Sigmoid colon (tissue), 7 donors: ENCODE data around the gene KIF5C. TPM values are rescaled to one million over a fixed set of nuclear protein-coding genes. Genes with fewer than 3 reads are reported as not detected.

Source experiments
- DNase-seq: peaks from one replicate; pipeline ENCODE4 v3.0.0-alpha.2; 2019
- H3K27ac ChIP-seq, 4 donors: fragments of 200-600 bp; sonication (generic); one replicate each; pipeline ENCODE4 v1.5.1; 2016 to 2019; ENCODE audit warnings: mild to moderate bottlenecking in 1 of 4
- H3K27me3 ChIP-seq, 3 donors: fragments of 200-600 bp; sonication (generic); one replicate each; pipeline ENCODE4 v1.5.1; 2019; ENCODE audit warnings: mild to moderate bottlenecking in 1 of 3
- H3K36me3 ChIP-seq, 4 donors: fragments of 200-600 bp; sonication (generic); one replicate each; pipeline ENCODE4 v1.5.1; 2016 to 2019
- H3K4me1 ChIP-seq, 4 donors: fragments of 200-600 bp; sonication (generic); one replicate each; pipeline ENCODE4 v1.5.1; 2017 to 2019
- H3K4me3 ChIP-seq, 4 donors: fragments of 200-600 bp; sonication (generic); one replicate each; pipeline ENCODE4 v1.5.1; 2017 to 2019; ENCODE audit warnings: mild to moderate bottlenecking in 2 of 4, moderate library complexity in 1 of 4
- H3K9me3 ChIP-seq, 4 donors: fragments of 200-600 bp in 3 of 4; sonication (generic) in 3 of 4; one replicate each; pipeline versions ENCODE4 v1.5.1 to v1.6.1; 2013 to 2019
- EP300 ChIP-seq, 4 donors: sonication (generic); formaldehyde crosslinking; IDR thresholded peaks; one replicate each; pipeline ENCODE4 v1.6.1; 2017; ENCODE audit warnings: antibody characterized with exemption in 4 of 4
- POLR2A ChIP-seq, 2 donors: fragments of 450-650 bp; IDR thresholded peaks; one replicate each; pipeline ENCODE4 v1.6.1; 2016; ENCODE audit warnings: antibody characterized with exemption in 2 of 2, mild to moderate bottlenecking in 2 of 2, moderate library complexity in 2 of 2
- POLR2AphosphoS5 ChIP-seq, 4 donors: sonication (generic); formaldehyde crosslinking; IDR thresholded peaks; one replicate each; pipeline ENCODE4 v1.6.1; 2017; ENCODE audit warnings: antibody characterized with exemption in 4 of 4
- WGBS, 2 donors: extraction: QIAGEN DNeasy Blood & Tissue Kit; methylation state at CpG; one replicate each; pipeline ENCODE4 v1.1.7; 2013; 5-methylcytosine and 5-hydroxymethylcytosine counted together
- intact Hi-C: fragments of 100-400 bp; cut with DNase I; formaldehyde crosslinking; loops from one replicate; pipeline ENCODE4 v1.15.1; 2023
- polyA plus RNA-seq, 3 donors: library from polyadenylated mRNA; stranded (reverse); fragments of 200-250 nt; gene quantifications; one replicate each; pipeline ENCODE4 v1.2.3, GENCODE V29; 2013
- total RNA-seq, 4 donors: library from RNA; depleted of rRNA; stranded (reverse); fragments of >200 nt; gene quantifications; one replicate each; pipeline ENCODE4 v1.1.0, GENCODE V29; 2016
- TF ChIP-seq, protein P1 (sequence below), 4 experiments: fragments of 450-650 bp in 3 of 4; fragments of 200-600 bp in 1 of 4; IDR thresholded peaks; one replicate each; pipeline ENCODE4 v1.5.1; 2016 to 2019; ENCODE audit warnings: antibody characterized with exemption in 4 of 4, mild to moderate bottlenecking in 3 of 4, moderate library complexity in 2 of 4
- donor health status: healthy with polysubstance abuse.
- donor health status: Bipolar disorder and iron deficiency.
- donor health status: healthy.

KIF5C gene
- total and polyA plus RNA-seq, 7 donors: 0.23 to 11.1 (median 7.3) TPM

DNA sequence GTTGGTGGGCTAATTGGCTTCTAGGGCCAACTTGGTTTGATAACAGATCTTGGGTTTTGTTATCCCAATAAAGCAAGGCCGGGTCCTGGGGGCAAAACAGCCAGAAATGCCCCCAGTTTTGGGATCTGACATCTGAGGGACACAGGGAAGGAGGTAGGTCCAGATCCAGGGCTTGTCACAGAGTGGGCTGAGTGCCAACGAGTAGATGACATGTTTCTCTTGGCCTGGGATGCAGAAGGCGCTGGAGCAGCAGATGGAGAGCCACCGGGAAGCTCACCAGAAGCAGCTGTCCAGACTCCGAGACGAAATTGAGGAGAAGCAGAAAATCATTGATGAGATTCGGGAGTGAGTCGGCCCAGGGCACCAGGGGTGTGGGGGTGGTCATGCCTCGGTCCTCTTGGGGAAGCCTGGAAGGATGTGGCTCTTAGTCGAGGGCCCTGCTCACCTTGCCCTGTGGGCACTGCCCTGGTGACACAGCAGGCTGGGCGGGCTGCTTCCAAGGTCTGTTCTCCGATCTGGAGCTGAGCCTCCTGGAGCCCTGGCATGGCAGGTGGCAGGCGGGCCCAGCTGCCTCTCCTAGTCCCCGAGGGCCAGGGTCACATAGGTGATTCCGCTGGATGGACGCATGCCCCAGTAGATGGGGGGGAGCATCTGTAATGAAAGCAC lies 123.3 kb downstream of the KIF5C start:
- no peak for DNase-seq
- intact Hi-C loops: no loop called here
- peaks cover 0 to 3% (median 0%) of the 10 kb centered on the region in 3 donors for H3K27me3 ChIP-seq
- 89 to 91% methylated on average over 16 of the region's 16 CpGs for WGBS, 2 donors
- no peak overlapping the region for H3K4me3 ChIP-seq
- H3K4me1 ChIP-seq: no peaks in the 10 kb centered on the region
- no peak for TF ChIP-seq POLR2A (IDR thresholded peaks at IDR 0.05)
- no peak for TF ChIP-seq EP300 (IDR thresholded peaks at IDR 0.05)
- TF ChIP-seq POLR2AphosphoS5 (IDR thresholded peaks at IDR 0.05): no peak
- H3K27ac ChIP-seq: no peak overlapping the region
- no peaks in the 10 kb centered on the region for H3K9me3 ChIP-seq
- H3K36me3 ChIP-seq: no peaks in the 10 kb centered on the region

DNA sequence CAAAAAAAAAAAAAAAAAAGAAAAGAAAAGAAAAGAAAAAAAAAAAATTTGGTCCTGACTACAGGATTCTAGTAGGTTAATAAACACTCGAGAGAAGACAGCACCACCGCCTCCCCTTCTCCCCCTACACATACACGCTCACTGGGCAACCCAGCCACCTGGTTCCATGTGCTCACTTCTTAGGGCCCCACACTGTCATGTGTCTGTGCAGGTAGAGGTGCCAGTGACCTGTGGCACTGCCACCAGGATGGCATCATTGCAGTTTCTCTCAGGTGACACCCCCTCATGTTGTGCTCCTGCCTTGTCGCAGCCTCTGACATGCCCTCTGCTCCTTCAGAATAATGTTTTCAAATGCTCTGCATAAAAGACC lies 123.8 kb downstream of the KIF5C start:
- peaks cover 0 to 3% (median 0%) of the 10 kb centered on the region in 3 donors for H3K27me3 ChIP-seq
- H3K4me3 ChIP-seq: no peak overlapping the region
- 94 to 96% methylated on average over 4 of the region's 4 CpGs for WGBS, 2 donors
- TF ChIP-seq POLR2A (IDR thresholded peaks at IDR 0.05) (no peak), POLR2AphosphoS5 (IDR thresholded peaks at IDR 0.05) (no peak), EP300 (IDR thresholded peaks at IDR 0.05) (no peak)
- TF ChIP-seq, protein P1, sequence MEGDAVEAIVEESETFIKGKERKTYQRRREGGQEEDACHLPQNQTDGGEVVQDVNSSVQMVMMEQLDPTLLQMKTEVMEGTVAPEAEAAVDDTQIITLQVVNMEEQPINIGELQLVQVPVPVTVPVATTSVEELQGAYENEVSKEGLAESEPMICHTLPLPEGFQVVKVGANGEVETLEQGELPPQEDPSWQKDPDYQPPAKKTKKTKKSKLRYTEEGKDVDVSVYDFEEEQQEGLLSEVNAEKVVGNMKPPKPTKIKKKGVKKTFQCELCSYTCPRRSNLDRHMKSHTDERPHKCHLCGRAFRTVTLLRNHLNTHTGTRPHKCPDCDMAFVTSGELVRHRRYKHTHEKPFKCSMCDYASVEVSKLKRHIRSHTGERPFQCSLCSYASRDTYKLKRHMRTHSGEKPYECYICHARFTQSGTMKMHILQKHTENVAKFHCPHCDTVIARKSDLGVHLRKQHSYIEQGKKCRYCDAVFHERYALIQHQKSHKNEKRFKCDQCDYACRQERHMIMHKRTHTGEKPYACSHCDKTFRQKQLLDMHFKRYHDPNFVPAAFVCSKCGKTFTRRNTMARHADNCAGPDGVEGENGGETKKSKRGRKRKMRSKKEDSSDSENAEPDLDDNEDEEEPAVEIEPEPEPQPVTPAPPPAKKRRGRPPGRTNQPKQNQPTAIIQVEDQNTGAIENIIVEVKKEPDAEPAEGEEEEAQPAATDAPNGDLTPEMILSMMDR (IDR thresholded peaks at IDR 0.05): no peak
- no peaks in the 10 kb centered on the region for H3K9me3 ChIP-seq
- no peaks in the 10 kb centered on the region for H3K36me3 ChIP-seq
- no peak overlapping the region for H3K27ac ChIP-seq
- DNase-seq: no peak
- no peaks in the 10 kb centered on the region for H3K4me1 ChIP-seq
- intact Hi-C loops: no loop called here

DNA sequence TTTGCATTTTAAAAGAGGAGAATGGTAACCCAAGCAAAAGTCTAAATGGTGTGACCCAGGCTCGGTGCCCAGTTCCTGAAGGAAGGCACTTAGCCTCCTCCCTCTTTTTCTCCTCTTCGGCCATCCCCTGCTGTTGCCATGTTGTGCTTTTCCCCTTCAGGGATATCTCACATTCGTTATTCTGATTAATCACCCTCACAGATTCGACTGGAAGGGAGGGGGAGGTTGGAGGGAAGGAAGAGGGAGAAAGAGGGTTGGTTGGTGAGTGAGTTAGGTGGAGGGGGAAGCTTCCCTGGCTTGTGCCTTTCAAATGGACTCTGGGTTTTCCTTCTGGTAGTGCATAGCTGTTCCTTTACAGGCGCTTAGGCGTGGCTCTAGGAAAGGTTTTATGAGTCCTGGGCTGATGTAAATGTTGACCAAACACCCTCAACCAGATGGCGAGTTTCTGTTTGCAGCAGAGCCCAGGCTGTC lies 124.5 kb downstream of the KIF5C start:
- 15 to 41% methylated on average over 7 of the region's 7 CpGs for WGBS, 2 donors
- no peak for DNase-seq
- intact Hi-C loops: no loop called here
- H3K36me3 ChIP-seq: no peaks in the 10 kb centered on the region
- H3K9me3 ChIP-seq: no peaks in the 10 kb centered on the region
- no peaks in the 10 kb centered on the region for H3K4me1 ChIP-seq
- no peak for TF ChIP-seq POLR2AphosphoS5 (IDR thresholded peaks at IDR 0.05)
- peaks cover 0 to 3% (median 0%) of the 10 kb centered on the region in 3 donors for H3K27me3 ChIP-seq
- no peak overlapping the region for H3K27ac ChIP-seq
- H3K4me3 ChIP-seq: no peak overlapping the region

DNA sequence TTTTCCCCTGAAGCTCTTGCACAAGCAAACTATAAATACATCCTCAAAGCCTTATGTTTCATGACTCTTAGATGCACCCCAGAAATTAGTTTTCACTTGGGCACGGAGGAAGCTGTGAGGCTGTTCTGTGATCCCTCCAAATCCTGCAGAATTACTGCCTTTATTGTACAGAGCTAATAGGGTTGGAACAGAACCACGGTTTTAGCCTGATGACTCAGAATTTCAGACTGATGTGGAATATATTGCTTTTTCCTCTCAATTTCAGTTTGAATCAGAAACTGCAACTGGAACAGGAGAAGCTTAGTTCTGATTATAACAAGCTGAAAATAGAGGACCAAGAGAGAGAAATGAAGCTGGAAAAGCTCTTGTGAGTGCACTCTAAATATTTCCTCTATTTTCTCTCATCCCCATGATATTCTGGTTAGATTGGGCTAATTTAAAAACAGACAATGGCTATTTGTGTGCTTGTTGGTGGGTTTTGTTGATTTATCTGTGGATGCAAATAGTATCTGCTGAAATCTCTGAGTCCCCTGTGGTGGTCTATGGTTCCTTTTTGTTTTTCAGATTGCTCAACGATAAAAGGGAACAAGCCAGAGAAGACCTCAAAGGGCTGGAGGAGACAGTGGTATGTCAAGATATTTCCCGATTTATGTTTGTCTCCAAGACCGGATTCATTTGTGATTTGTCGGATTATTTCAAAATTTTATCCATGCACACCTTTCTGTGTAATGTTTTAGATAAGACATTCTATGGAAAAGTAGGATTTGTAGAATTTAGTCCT lies 125.3 kb downstream of the KIF5C start:
- Histone ChIP-seq H3K27ac (no peak overlapping the region), H3K9me3 (no peaks in the 10 kb centered on the region), H3K4me1 (no peaks in the 10 kb centered on the region), H3K27me3 (peaks cover 0 to 3% (median 0%) of the 10 kb centered on the region in 3 donors), H3K36me3 (no peaks in the 10 kb centered on the region), H3K4me3 (no peak overlapping the region)
- intact Hi-C loops: no loop called here
- TF ChIP-seq POLR2AphosphoS5 (IDR thresholded peaks at IDR 0.05) (no peak), EP300 (IDR thresholded peaks at IDR 0.05) (no peak), POLR2A (IDR thresholded peaks at IDR 0.05) (no peak)
- TF ChIP-seq, protein P1 (IDR thresholded peaks at IDR 0.05): no peak
- WGBS, 2 donors: 66 to 73% methylated on average over 6 of the region's 6 CpGs
- DNase-seq: no peak

DNA sequence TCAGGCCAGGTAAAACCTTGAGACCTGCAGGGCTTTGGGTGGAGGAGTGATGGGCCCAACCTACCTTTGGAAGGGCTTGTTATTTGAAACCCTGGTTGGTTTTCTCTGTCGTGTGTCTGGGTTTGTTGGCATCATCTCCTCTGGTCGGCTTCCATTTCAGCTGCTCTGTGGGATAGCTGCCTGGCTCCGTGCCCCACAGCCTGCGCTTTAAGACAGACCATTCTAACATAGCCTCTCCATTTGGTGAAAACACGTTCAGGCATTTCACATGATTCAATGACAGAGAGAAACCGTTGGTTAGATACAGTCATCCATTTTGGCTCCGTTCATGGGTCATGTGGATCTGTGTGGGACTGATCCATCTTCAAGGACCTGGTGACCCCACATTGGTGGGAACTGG lies 126.5 kb downstream of the KIF5C start:
- no peaks in the 10 kb centered on the region for H3K4me1 ChIP-seq
- H3K36me3 ChIP-seq: no peaks in the 10 kb centered on the region
- H3K4me3 ChIP-seq: no peak overlapping the region
- intact Hi-C loops: no loop called here
- H3K9me3 ChIP-seq: no peaks in the 10 kb centered on the region
- DNase-seq: no peak
- 94% methylated on average over 7 of the region's 7 CpGs for WGBS, 2 donors
- TF ChIP-seq POLR2A (IDR thresholded peaks at IDR 0.05): no peak
- H3K27ac ChIP-seq: no peak overlapping the region
- H3K27me3 ChIP-seq: peaks cover 0 to 3% (median 0%) of the 10 kb centered on the region in 3 donors

DNA sequence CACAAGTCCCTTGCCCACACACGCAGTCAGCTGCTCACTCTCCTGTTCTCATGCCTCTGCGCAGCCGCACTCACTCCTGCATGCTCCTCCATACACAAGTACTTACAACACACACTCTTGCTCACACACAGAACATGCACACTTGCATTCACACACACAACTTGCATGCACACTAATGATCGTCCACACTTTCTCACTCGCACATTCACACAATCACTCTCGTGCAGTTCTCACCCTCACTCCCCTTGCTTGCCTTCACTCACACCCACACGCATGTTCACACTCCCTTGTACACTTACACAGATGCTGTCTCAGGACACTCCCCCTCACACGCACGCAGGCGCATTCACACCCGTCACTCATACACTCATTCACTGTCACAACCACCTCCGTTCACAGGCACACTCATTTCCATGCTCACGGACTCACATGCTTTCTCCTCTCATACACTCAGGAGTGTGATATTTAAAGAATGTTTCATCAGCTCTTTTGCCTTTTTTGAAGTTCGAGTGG lies 127.4 kb downstream of the KIF5C start:
- H3K27ac ChIP-seq: no peak overlapping the region
- H3K36me3 ChIP-seq: no peaks in the 10 kb centered on the region
- H3K4me3 ChIP-seq: no peak overlapping the region
- peaks cover 0 to 3% (median 0%) of the 10 kb centered on the region in 3 donors for H3K27me3 ChIP-seq
- H3K9me3 ChIP-seq: no peaks in the 10 kb centered on the region
- no peak for DNase-seq
- TF ChIP-seq EP300 (IDR thresholded peaks at IDR 0.05) (no peak), POLR2A (IDR thresholded peaks at IDR 0.05) (no peak), POLR2AphosphoS5 (IDR thresholded peaks at IDR 0.05) (no peak)
- TF ChIP-seq, protein P1 (IDR thresholded peaks at IDR 0.05): no peak
- 96% methylated on average over 14 of the region's 14 CpGs for WGBS, 2 donors
- intact Hi-C loops: no loop called here
- no peaks in the 10 kb centered on the region for H3K4me1 ChIP-seq
